Measurements from ENCODE around the gene SYNDIG1. TPM values are rescaled to one million over a fixed set of nuclear protein-coding genes. Genes with fewer than 3 reads are reported as not detected.

The SYNDIG1 gene
- total RNA-seq, 2 experiments from 2014 or later, result not detected

- ChIA-PET POLR2A (no interaction called here), CTCF (ENCODE audit: unreplicated experiment) (no interaction called here)
- no peak for DNase-seq (ENCODE audit: low spot score)
- no peaks in the 10 kb centered on the region for H3K79me2 ChIP-seq (ENCODE audit: insufficient read depth, low read depth, low read length)
- no TSS peak for BruUV-seq (replicated peaks)
- intact Hi-C loops (cut with micrococcal nuclease; ENCODE audit: unreplicated experiment), result no loop called here
- no peak overlapping the region for H3K27ac ChIP-seq (ENCODE audit: low read depth, low read length, poor library complexity, severe bottlenecking)
- H3K36me3 ChIP-seq (ENCODE audit: insufficient read depth, low read length), result no peaks in the 10 kb centered on the region
- no peak overlapping the region for H3K4me2 ChIP-seq (ENCODE audit: low read length)
- H3K9me2 ChIP-seq (ENCODE audit: insufficient read depth, low read length), result no peaks in the 10 kb centered on the region
- no peak overlapping the region for H3K4me3 ChIP-seq (ENCODE audit: low read depth, low read length, poor library complexity, severe bottlenecking)
- no peaks in the 10 kb centered on the region for H3K9me3 ChIP-seq (ENCODE audit: low read length)
- TF ChIP-seq EZH2phosphoT487 (IDR thresholded peaks at IDR 0.05; ENCODE audit: borderline replicate concordance, low read depth, low read length) (no peak), CTCF (conservative IDR thresholded peaks at IDR 0.05; ENCODE audit: low read length) (no peak)
- no peak overlapping the region for H2AFZ ChIP-seq (ENCODE audit: low read length)
- no peaks in the 10 kb centered on the region for H4K20me1 ChIP-seq (ENCODE audit: insufficient read depth, low read length)
- no peaks in the 10 kb centered on the region for H3K4me1 ChIP-seq (ENCODE audit: insufficient read depth, low read length, poor library complexity, severe bottlenecking)
Measured at GRCh38 chr20:24488064-24488799, 18.8 kb downstream of the SYNDIG1 start.

GRCh38 chr20:24488800-24489175, 19.4 kb downstream of the SYNDIG1 start:
- H3K36me3 ChIP-seq (ENCODE audit: insufficient read depth, low read length), result no peaks in the 10 kb centered on the region

More at GRCh38 chr20:24488800-24489175, 19.4 kb downstream of the SYNDIG1 start:
- H3K9me3 ChIP-seq (ENCODE audit: low read length), result no peaks in the 10 kb centered on the region
- DNase-seq (ENCODE audit: low spot score), result no peak
- H4K20me1 ChIP-seq (ENCODE audit: insufficient read depth, low read length), result no peaks in the 10 kb centered on the region
- no peak overlapping the region for H3K4me2 ChIP-seq (ENCODE audit: low read length)
- H3K27ac ChIP-seq (ENCODE audit: low read depth, low read length, poor library complexity, severe bottlenecking), result no peak overlapping the region
- no peaks in the 10 kb centered on the region for H3K79me2 ChIP-seq (ENCODE audit: insufficient read depth, low read depth, low read length)
- CTCF ChIA-PET (ENCODE audit: unreplicated experiment), result no interaction called here
- H2AFZ ChIP-seq (ENCODE audit: low read length), result no peak overlapping the region
- H3K9me2 ChIP-seq (ENCODE audit: insufficient read depth, low read length), result no peaks in the 10 kb centered on the region
- TF ChIP-seq EZH2phosphoT487 (IDR thresholded peaks at IDR 0.05; ENCODE audit: borderline replicate concordance, low read depth, low read length) (no peak), CTCF (conservative IDR thresholded peaks at IDR 0.05; ENCODE audit: low read length) (no peak)
- no peaks in the 10 kb centered on the region for H3K4me1 ChIP-seq (ENCODE audit: insufficient read depth, low read length, poor library complexity, severe bottlenecking)
- POLR2A ChIA-PET, result no interaction called here
- no TSS peak for BruUV-seq (replicated peaks)
- intact Hi-C loops (cut with micrococcal nuclease; ENCODE audit: unreplicated experiment), result no loop called here
- no peak overlapping the region for H3K4me3 ChIP-seq (ENCODE audit: low read depth, low read length, poor library complexity, severe bottlenecking)
